SK-N-SH (cell line): ENCODE measurements around the gene NCKAP5L. TPM values are rescaled to one million over a fixed set of nuclear protein-coding genes. Genes with fewer than 3 reads are reported as not detected.

Experiments used
- CTCF ChIA-PET: fragments of 300-600, 350-600 bp; formaldehyde crosslinking; extraction: SDS; loops from one replicate; lab custom pipeline; 2021; lab: Yijun Ruan, JAX
- POLR2A ChIA-PET: fragments of 350-600 bp; sonication (Branson Sonifier 250); formaldehyde crosslinking; extraction: SDS; loops from one replicate; lab custom pipeline; 2020; ENCODE audit warnings: antibody characterized with exemption, inconsistent platforms; lab: Yijun Ruan, JAX
- DNase-seq: peaks from one replicate; pipeline ENCODE4 v3.0.0; 2012
- H2AFZ ChIP-seq: fragments of 200-600 bp; sonication (generic); 2 replicates; pipeline ENCODE4 v1.8.1; 2016; ENCODE audit warnings: antibody characterized with exemption, mild to moderate bottlenecking, low read depth
- H3F3A ChIP-seq: fragments of 200-600 bp; sonication (generic); replicated peaks from 2 replicates; pipeline ENCODE3; 2016; ENCODE audit warnings: antibody characterized with exemption, mild to moderate bottlenecking; ENCODE audit not compliant: insufficient read depth
- H3K27ac ChIP-seq, 2 experiments: fragments of 200-500 bp in 1 of 2; fragments of 200-600 bp in 1 of 2; sonication (Bioruptor generic) in 1 of 2; sonication (generic), shearing (Covaris generic) in 1 of 2; 2 replicates each; pipeline versions ENCODE4 v1.5.1 to v1.6.1; 2014 to 2016; ENCODE audit warnings: low read depth in 2 of 2, inconsistent platforms in 1 of 2, low read length in 1 of 2, mild to moderate bottlenecking in 1 of 2, mixed read lengths in 1 of 2
- H3K27me3 ChIP-seq: fragments of 200-600 bp; sonication (generic), shearing (Covaris generic); 2 replicates; pipeline ENCODE4 v1.6.1; 2016; ENCODE audit warnings: mixed run types; ENCODE audit not compliant: insufficient read depth
- H3K36me3 ChIP-seq, 2 experiments: fragments of 200-500 bp in 1 of 2; fragments of 200-600 bp in 1 of 2; sonication (Bioruptor generic) in 1 of 2; sonication (generic) in 1 of 2; replicated peaks in 1 of 2; 2 replicates each; pipeline versions ENCODE3 to v1.5.1; 2014 to 2016; ENCODE audit warnings: low read length in 1 of 2, mild to moderate bottlenecking in 1 of 2; ENCODE audit not compliant: insufficient read depth in 2 of 2, control insufficient read depth in 1 of 2
- H3K4me1 ChIP-seq, 2 experiments: fragments of 200-500 bp in 1 of 2; fragments of 200-600 bp in 1 of 2; sonication (Bioruptor generic) in 1 of 2; sonication (generic), shearing (Covaris generic) in 1 of 2; 2 replicates each; pipeline versions ENCODE4 v1.5.1 to v1.6.1; 2014 to 2016; ENCODE audit warnings: low read depth in 1 of 2, low read length in 1 of 2, mixed run types in 1 of 2; ENCODE audit not compliant: insufficient read depth in 2 of 2, control insufficient read depth in 1 of 2
- H3K4me2 ChIP-seq: fragments of 200-600 bp; sonication (generic), shearing (Covaris generic); 2 replicates; pipeline ENCODE4 v1.6.1; 2017; ENCODE audit warnings: mixed run types
- H3K4me3 ChIP-seq, 2 experiments: fragments of 200-500 bp in 1 of 2; fragments of 200-600 bp in 1 of 2; sonication (Bioruptor generic) in 1 of 2; sonication (generic), shearing (Covaris generic) in 1 of 2; 2 replicates each; pipeline versions ENCODE4 v1.5.1 to v1.8.1; 2014 to 2016; ENCODE audit warnings: low read depth in 2 of 2, inconsistent platforms in 1 of 2, low read length in 1 of 2, mild to moderate bottlenecking in 1 of 2, mixed read lengths in 1 of 2, moderate library complexity in 1 of 2
- H3K79me2 ChIP-seq: fragments of 200-600 bp; sonication (generic); 2 replicates; pipeline ENCODE4 v1.8.1; 2017; ENCODE audit warnings: mild to moderate bottlenecking; ENCODE audit not compliant: insufficient read depth
- H3K9ac ChIP-seq: fragments of 200-600 bp; sonication (generic); 2 replicates; pipeline ENCODE4 v1.6.1; 2017; ENCODE audit warnings: mixed run types
- H3K9me2 ChIP-seq: fragments of 200-600 bp; sonication (generic); 2 replicates; pipeline ENCODE4 v1.6.1; 2017; ENCODE audit warnings: mixed run types
- H3K9me3 ChIP-seq: fragments of 200-600 bp; sonication (generic); 2 replicates; pipeline ENCODE4 v1.6.1; 2017; ENCODE audit warnings: mixed run types, mild to moderate bottlenecking, moderate library complexity
- H4K20me1 ChIP-seq: fragments of 200-600 bp; sonication (generic); 2 replicates; pipeline ENCODE4 v1.6.1; 2017; ENCODE audit warnings: mild to moderate bottlenecking, mixed run types; ENCODE audit not compliant: insufficient read depth
- CTCF ChIP-seq: fragments of 200-600 bp; sonication (generic); IDR thresholded peaks from 2 replicates; pipeline ENCODE4 v1.6.1; 2017; ENCODE audit warnings: antibody characterized with exemption, mild to moderate bottlenecking, moderate library complexity
- ELF1 ChIP-seq: IDR thresholded peaks from 2 replicates; pipeline ENCODE4 v1.4.0; 2012
- EZH2phosphoT487 ChIP-seq: fragments of 200-600 bp; sonication (generic); IDR thresholded peaks from 2 replicates; pipeline ENCODE4 v1.6.1; 2017; ENCODE audit warnings: low read depth, mixed run types, mild to moderate bottlenecking, antibody characterized with exemption, moderate library complexity, borderline replicate concordance
- JUND ChIP-seq: IDR thresholded peaks from 2 replicates; pipeline ENCODE4 v1.4.0; 2012
- MAX ChIP-seq: IDR thresholded peaks from 2 replicates; pipeline ENCODE4 v1.4.0; 2012; ENCODE audit warnings: low read depth
- MXI1 ChIP-seq: IDR thresholded peaks from 2 replicates; pipeline ENCODE4 v1.6.1; 2012; ENCODE audit warnings: mild to moderate bottlenecking, low read depth, low read length, improper control_type of control experiment
- NFIC ChIP-seq: IDR thresholded peaks from 2 replicates; pipeline ENCODE4 v1.4.0; 2012; ENCODE audit warnings: borderline replicate concordance
- PBX3 ChIP-seq: IDR thresholded peaks from 2 replicates; pipeline ENCODE4; 2012
- POLR2AphosphoS5 ChIP-seq: IDR thresholded peaks from 2 replicates; pipeline ENCODE4 v1.6.1; 2012; ENCODE audit warnings: low read depth, low read length
- SIN3A ChIP-seq: IDR thresholded peaks from 2 replicates; pipeline ENCODE4 v1.6.1; 2012; ENCODE audit warnings: low read depth, mild to moderate bottlenecking, low read length, moderate library complexity, borderline replicate concordance
- SMC3 ChIP-seq: IDR thresholded peaks from 2 replicates; pipeline ENCODE4 v1.6.1; 2012; ENCODE audit warnings: low read depth, low read length, improper control_type of control experiment
- YY1 ChIP-seq: IDR thresholded peaks from 2 replicates; pipeline ENCODE4 v1.4.0; 2012; ENCODE audit warnings: low read depth, mild to moderate bottlenecking
- WGBS: methylation state at CpG from one replicate; pipeline ENCODE4 v1.1.6; 2017; ENCODE audit warnings: low lambda C conversion rate; 5-methylcytosine and 5-hydroxymethylcytosine counted together
- polyA plus RNA-seq, 3 experiments: library from polyadenylated mRNA; depleted of rRNA; stranded (reverse); fragments of >200 nt; gene quantifications; 2 replicates each; pipeline ENCODE4 v1.2.3, GENCODE V29; 2012

The NCKAP5L gene
- polyA plus RNA-seq, 1 of the 3 experiments (the other 2 are of a cell fraction): 8.9 TPM

GRCh38 chr12:49865109-49865781 lies 37.0 kb upstream of the NCKAP5L start:
- TF ChIP-seq POLR2AphosphoS5 (no peak), SMC3 (no peak), PBX3 (no peak), MAX (no peak)
- TF ChIP-seq, all 33 proteins: peak for 0
- peaks cover 17% of the 10 kb centered on the region for H3F3A ChIP-seq
- H3K36me3 ChIP-seq: no peaks in the 10 kb centered on the region
- no peak overlapping the region for H3K9ac ChIP-seq
- H3K27me3 ChIP-seq: no peaks in the 10 kb centered on the region
- no peak for DNase-seq
- no peaks in the 10 kb centered on the region for H3K79me2 ChIP-seq
- peaks cover 28 to 38% of the 10 kb centered on the region in 2 experiments for H3K4me1 ChIP-seq
- no peak overlapping the region for H3K4me3 ChIP-seq
- no peaks in the 10 kb centered on the region for H3K9me3 ChIP-seq
- ChIA-PET POLR2A (no interaction called here), CTCF (interaction anchor here (0.6 to 14.1 kb wide), 15 partner anchors 14 to 486 kb away, joined by 3 to 312 read pairs (median 12); partner anchors contain the start of genes AQP5, AQP6 and ASIC1)
- 75% methylated on average over 13 of the region's 13 CpGs for WGBS
- no peak overlapping the region for H2AFZ ChIP-seq
- H3K4me2 ChIP-seq: no peak overlapping the region
- H4K20me1 ChIP-seq: no peaks in the 10 kb centered on the region
- H3K27ac ChIP-seq: no peak overlapping the region
- no peaks in the 10 kb centered on the region for H3K9me2 ChIP-seq

GRCh38 chr12:49864798-49865090 lies 36.5 kb upstream of the NCKAP5L start:
- H3K36me3 ChIP-seq: no peaks in the 10 kb centered on the region
- H3K27me3 ChIP-seq: no peaks in the 10 kb centered on the region
- H3F3A ChIP-seq: peaks cover 14% of the 10 kb centered on the region
- H4K20me1 ChIP-seq: no peaks in the 10 kb centered on the region
- no peak overlapping the region for H3K9ac ChIP-seq
- CTCF ChIA-PET: interaction anchor here (0.6 to 14.1 kb wide), 11 partner anchors 17 to 486 kb away, joined by 3 to 312 read pairs (median 4); partner anchors contain the start of genes AQP6 and ASIC1
- no peaks in the 10 kb centered on the region for H3K9me3 ChIP-seq
- no peaks in the 10 kb centered on the region for H3K9me2 ChIP-seq
- H3K4me1 ChIP-seq: peaks cover 23 to 33% of the 10 kb centered on the region in 2 experiments
- no peak for TF ChIP-seq ELF1
- TF ChIP-seq JUND: no peak
- no peak for TF ChIP-seq SIN3A
- TF ChIP-seq NFIC: no peak
- TF ChIP-seq YY1: no peak
- no peak for TF ChIP-seq CTCF
- TF ChIP-seq EZH2phosphoT487: no peak
- TF ChIP-seq MXI1: no peak
- TF ChIP-seq PBX3: no peak
- WGBS: 43% methylated on average over 2 of the region's 2 CpGs
- no peak overlapping the region for H3K4me2 ChIP-seq
- DNase-seq: no peak
- no peak overlapping the region for H3K4me3 ChIP-seq
- no peak overlapping the region for H2AFZ ChIP-seq
- H3K27ac ChIP-seq: no peak overlapping the region
- POLR2A ChIA-PET: no interaction called here
- no peaks in the 10 kb centered on the region for H3K79me2 ChIP-seq
